GM19467 (cell line): ENCODE measurements around the gene ZBTB20.

Source experiments
- ATAC-seq: cut with Tn5 transposase; IDR thresholded peaks from one replicate; pipeline ENCODE4 v1.9.1; 2021; ENCODE audit warnings: mild to moderate bottlenecking, moderate library complexity; ENCODE audit not compliant: unreplicated experiment

Gene ZBTB20

GRCh38 chr3:114428044-114428595, 719.0 kb downstream of the ZBTB20 start:
- ATAC-seq: peak; percentile 77

DNA sequence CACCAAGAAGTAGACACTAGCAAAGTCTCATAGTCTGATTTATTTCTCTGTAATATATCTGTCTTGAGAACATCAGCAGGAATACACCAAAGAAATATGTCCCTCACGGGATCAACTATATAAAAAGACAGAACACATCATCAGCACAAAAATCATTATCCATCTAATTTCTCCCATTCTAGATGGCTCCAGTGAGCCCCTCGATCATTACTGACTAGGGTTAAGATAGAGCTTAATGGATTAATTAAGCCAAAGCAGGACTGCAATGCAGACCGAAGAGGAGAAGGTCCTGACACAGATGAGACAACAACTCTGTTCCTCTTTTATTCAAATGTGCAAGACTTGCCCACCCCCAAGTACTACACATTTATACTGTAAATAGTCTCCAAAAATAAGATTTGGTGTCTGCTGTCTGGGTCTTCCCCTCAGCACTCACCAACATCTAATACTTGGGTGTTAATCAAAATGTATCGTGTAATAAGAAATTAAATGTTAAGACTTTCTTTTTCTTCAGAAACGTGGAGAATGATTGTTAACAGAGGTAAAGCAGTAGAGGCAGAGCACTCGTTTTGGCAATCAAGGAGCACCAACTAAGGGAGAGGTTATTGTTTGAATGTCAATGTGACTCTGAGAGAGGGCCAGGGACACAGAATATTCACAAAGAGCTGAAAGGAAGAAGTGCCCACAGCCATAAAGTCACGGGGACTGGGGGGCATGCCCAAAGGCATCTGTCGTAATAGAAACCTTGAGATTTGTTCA, 719.6 kb downstream of the ZBTB20 start:
- ATAC-seq: no peak

DNA sequence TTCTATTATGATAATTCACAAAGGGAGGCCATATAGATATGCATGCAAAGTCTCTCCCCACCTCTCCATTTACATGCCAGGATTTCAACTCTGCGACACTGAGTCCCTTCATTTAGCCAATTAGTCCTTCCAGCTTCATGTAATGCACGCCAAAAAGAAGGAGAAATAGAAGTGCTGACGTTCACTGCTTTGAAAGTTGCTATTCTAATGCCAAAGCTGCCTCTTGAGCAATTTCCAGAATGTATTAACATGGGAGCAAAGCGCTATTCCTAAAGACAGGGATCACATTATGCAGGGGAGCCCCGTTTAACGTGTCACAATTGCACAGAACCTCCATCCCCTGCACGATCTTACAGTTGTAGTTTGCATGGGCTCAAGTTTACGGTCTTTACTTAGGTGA, 722.8 kb downstream of the ZBTB20 start:
- no peak for ATAC-seq

DNA sequence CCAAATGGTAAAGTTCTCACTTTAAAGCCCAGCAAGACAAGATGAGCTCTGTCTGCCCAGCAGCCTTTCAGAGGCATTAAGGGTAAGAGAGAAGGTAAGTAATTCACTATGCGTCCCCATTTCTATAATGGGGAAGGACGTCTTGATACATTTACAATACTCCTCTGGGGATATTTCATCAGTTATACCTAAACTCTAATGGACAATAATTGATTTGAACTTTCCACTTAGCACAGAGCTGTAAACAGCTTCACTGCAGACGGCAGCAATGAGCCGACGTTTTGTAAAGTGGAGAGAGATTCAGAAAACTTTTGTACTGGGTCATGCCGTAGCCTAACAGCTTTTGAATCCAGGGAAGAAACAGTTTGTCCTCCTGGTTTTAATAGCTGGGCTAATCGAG, 725.9 kb downstream of the ZBTB20 start:
- ATAC-seq: no peak

DNA sequence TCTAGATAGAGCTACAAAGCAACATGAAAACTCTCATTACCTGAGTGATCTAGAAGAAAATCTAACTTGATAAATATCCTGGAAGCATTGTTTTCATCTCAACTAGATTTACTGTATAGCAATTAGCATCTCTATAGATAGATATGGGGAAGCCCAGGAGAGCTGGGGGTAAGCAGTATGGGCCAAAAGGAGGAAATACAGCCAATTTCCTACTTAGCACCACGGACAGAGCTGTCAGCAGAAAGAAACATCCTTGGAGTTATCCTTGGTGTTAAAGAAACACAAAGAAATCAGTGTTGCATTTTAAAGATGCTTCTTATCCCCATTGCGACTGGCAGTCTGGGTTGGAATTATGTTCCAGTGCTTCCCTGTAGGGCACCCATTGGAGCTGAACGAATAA, 727.0 kb downstream of the ZBTB20 start:
- ATAC-seq: no peak

- peak; percentile 81 for ATAC-seq
Observed at GRCh38 chr3:114418724-114419543, 728.2 kb downstream of the ZBTB20 start.

DNA sequence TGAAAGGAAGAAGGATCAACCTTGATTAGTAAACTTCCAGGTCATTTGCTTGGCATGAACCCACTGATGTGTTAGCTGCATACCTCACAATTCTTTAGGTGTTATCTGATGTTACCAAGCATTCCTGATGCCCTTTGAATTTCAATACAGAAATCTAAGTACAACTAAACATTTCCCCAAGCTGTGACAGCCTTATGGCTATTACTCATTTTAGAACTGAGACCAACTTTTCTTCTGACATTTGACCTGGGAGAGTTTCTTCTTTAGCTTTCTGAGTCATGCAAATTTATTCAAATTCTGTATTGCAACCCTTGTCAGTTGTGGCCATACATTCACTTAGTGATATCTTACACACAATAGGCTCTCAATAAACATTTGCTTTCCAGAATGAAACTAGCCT, 729.0 kb downstream of the ZBTB20 start:
- peak; percentile 61 for ATAC-seq

DNA sequence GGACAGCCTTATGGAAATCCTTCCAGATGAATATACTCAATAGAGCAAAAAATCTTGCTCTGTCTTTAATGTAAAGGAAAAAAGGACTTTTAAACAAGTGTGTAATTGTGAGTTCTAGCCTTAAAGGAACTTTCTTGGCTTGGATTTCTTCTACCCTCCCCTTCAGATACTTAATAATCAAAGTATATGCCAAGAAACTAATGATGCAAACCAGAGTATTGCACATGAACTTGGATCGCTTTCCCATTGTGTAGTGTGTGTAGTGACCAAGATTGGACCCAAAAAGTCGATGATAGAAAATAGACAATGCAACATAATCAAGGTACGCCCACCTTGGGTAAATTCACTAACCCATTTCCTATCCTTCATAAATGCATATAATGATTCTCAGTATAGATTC, 729.4 kb downstream of the ZBTB20 start:
- ATAC-seq: no peak

DNA sequence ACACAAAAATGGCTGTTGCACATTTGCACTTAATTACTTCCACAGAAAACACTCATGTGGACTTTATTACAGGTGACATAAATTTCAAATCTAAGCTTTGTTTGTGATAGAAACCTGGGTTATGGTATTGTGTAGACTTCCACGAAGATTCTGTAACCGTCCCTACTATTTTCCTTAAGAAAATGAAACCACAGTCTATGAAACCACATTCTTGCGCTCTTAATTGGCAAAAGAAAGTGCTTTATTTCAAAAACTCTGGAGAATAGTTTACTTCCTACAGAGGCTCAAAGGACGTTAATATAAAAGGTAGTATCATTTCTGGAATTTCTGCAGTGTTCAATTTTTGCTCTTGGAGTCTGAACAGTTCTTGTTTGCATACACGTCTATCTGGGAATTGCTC, 729.8 kb downstream of the ZBTB20 start:
- ATAC-seq: no peak

- ATAC-seq: no peak
Observed at GRCh38 chr3:114411811-114412803, 735.0 kb downstream of the ZBTB20 start.

DNA sequence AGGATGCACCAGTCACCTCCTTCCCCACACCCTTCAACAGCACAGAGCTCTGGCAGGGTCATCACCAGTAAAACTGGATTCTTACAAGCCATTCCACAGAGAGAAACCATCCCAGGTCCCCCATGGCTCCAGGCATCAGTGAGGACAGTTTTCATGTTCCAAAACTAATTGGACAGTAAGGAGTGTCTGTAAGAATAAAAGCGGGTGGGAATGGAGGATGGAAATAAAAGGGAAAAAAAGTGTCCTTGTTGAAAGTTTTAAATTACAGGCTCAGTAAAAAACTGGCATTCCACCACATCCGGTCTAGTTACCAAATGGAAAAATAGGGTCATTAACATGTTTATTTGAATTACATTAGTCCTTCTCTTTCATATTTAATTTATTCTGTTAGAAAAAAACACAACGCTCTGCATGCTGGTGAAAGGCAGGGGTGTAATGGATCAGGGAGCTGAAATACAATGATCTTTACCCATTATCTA, 735.9 kb downstream of the ZBTB20 start:
- ATAC-seq: no peak

DNA sequence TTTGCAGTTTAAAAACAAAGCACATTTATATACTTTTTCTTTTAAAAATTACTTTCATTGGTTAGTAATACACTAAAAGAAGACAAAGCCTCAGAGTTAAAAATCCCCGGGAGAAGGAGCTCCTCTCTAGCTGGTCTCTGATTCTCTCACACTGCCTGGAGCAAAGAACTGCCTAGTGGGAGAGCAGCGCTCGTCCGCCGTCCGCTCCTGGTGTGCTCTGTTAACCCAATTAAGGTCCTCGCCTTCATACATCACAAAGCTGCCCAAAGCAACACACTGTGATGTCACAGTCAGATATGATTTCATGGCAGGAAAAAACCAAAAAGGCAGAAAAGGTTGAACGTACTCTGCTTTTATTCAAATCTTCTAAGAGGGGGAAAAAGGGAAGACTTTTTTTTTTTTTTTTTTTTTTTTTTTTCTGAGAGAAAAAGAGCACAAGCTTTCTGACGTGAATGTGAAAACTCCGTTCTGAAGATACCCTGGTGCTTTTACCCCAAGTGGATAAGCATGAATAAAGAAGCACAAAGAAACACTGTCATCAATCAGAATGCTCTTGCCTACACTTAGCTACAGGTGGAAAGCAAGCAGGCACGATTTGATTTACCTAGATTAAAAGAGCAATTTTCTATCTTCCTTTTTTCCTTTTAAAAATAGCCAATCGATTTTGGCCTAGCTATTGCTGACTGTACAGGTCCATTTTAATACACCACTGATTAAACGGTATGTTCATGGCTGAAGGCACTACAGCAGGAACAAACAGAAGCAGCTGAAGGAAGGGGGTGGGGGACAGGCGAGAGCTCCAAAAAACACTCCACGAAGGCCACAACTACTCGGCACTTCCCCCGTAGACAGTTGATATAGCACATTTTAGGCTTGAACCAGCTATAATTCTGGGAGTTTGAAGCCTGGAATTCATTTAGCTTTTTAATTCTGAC, 738.1 kb downstream of the ZBTB20 start:
- ATAC-seq: no peak

GRCh38 chr3:114406922-114407321, 740.2 kb downstream of the ZBTB20 start:
- no peak for ATAC-seq

- ATAC-seq: no peak
Observed at GRCh38 chr3:114406286-114406685, 740.8 kb downstream of the ZBTB20 start.

- peak; percentile 69 for ATAC-seq
Observed at GRCh38 chr3:114405202-114405990, 741.7 kb downstream of the ZBTB20 start.

GRCh38 chr3:114404590-114404989, 742.5 kb downstream of the ZBTB20 start:
- no peak for ATAC-seq

DNA sequence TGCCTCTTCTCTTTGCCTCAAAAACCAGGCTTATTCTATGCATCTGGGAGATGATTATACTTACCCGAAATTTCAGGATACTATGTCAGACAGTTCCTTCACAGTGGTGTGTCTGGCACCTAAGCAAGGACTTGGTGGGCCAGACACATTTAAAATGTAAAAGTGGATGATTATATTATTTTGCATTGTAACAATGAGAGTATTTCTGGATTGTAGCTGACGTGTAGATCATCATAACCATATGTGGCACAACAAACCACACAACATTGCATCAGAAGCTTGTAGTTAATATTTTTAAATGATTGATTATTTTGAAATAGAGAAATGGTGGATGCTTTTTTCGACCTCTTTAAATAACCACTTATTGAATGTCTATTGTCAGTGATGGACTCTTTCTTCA, 744.2 kb downstream of the ZBTB20 start:
- ATAC-seq: no peak

DNA sequence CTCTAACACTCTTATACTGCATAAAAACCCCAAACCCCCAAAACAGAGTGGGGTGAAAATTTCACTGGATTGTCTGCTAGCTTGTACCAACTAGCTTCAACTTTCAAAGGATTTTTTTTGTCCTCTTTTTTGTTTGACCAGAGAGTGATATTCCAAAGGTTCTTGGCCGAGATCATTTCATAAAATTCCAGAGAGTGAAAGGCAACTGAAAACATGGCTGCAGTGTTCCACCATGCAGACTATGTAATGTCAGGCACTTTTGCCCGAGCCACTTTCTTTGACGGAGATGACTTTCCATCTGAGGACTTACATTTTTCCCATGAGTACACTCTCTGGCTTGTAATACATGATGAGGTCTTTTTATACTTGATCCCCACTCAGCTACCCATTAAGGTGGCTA, 745.7 kb downstream of the ZBTB20 start:
- ATAC-seq: no peak

DNA sequence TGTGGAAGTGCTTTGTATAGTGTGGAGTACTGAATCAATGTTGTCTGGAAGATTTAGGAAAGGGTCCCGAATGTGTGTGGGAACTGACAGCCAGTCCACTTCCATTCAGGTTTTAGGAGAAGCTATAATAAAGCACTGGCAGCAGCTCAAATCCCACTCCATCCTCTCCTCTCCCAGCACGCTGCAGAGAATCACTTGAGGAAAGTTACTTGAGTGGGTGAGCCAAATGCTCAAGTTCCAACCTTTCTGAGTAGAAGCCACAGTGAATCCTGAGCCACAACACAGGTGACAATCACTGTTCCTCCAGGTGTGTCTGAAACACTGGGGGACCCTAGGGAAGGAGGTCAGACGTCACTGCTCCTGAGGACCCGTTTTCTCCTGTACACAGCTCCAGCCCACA, 746.7 kb downstream of the ZBTB20 start:
- ATAC-seq: no peak
